OCI-LY7 (cell line): Measurements from ENCODE around the gene CD63. TPM values are rescaled to one million over a fixed set of nuclear protein-coding genes. Genes with fewer than 3 reads are reported as not detected.
A peak's percentile ranks its signal among the peaks of the same experiment; 100 is the strongest.

ENCODE experiments used
- BruUV-seq: library from RNA; stranded (reverse); fragments of 400-500 nt; replicated peaks from 2 replicates; lab custom pipeline; 2021; lab: Mats Ljungman, UMichigan
- CTCF ChIA-PET: fragments of 300-600 bp; sonication (Branson Sonifier 250); formaldehyde crosslinking; loops from one replicate; lab custom pipeline; 2022; ENCODE audit warnings: antibody characterized with exemption; ENCODE audit not compliant: unreplicated experiment; lab: Charles Lee
- POLR2A ChIA-PET: fragments of 300-600 bp; sonication (Branson Sonifier 250); formaldehyde crosslinking; loops from one replicate; lab custom pipeline; 2022; ENCODE audit warnings: antibody characterized with exemption; lab: Charles Lee
- DNase-seq: peaks from one replicate; pipeline ENCODE4 v3.0.0-alpha.2; 2015; ENCODE audit warnings: low spot score
- H2AFZ ChIP-seq: fragments of 200-600 bp; sonication (generic), shearing (Covaris generic); 2 replicates; pipeline ENCODE4 v1.6.1; 2014; ENCODE audit warnings: mild to moderate bottlenecking, antibody characterized with exemption, low read length, moderate library complexity
- H3K27ac ChIP-seq: fragments of 200-600 bp; sonication (generic); 2 replicates; pipeline ENCODE4 v1.5.1; 2014; ENCODE audit warnings: mixed run types, low read depth, mild to moderate bottlenecking, moderate library complexity, low read length, inconsistent platforms; ENCODE audit not compliant: poor library complexity, severe bottlenecking
- H3K36me3 ChIP-seq: fragments of 200-600 bp; sonication (generic); 2 replicates; pipeline ENCODE4 v1.6.1; 2014; ENCODE audit warnings: mild to moderate bottlenecking, antibody characterized with exemption, low read length, moderate library complexity, mixed read lengths; ENCODE audit not compliant: insufficient read depth
- H3K4me1 ChIP-seq: fragments of 200-600 bp; sonication (generic); 2 replicates; pipeline ENCODE4 v1.5.1; 2014; ENCODE audit warnings: mild to moderate bottlenecking, low read length; ENCODE audit not compliant: insufficient read depth, poor library complexity, severe bottlenecking
- H3K4me2 ChIP-seq: fragments of 200-600 bp; sonication (generic); 2 replicates; pipeline ENCODE4 v1.6.1; 2014; ENCODE audit warnings: mild to moderate bottlenecking, low read length
- H3K4me3 ChIP-seq: fragments of 200-600 bp; sonication (generic); 2 replicates; pipeline ENCODE4 v1.5.1; 2014; ENCODE audit warnings: mild to moderate bottlenecking, low read depth, low read length; ENCODE audit not compliant: poor library complexity, severe bottlenecking
- H3K79me2 ChIP-seq: fragments of 200-600 bp; sonication (generic); 2 replicates; pipeline ENCODE4 v1.6.1; 2016; ENCODE audit warnings: low read depth, mild to moderate bottlenecking, low read length, moderate library complexity, mixed read lengths; ENCODE audit not compliant: insufficient read depth
- H3K9me2 ChIP-seq: fragments of 200-600 bp; sonication (generic); 2 replicates; pipeline ENCODE4 v1.6.1; 2016; ENCODE audit warnings: mild to moderate bottlenecking, low read length, mixed read lengths; ENCODE audit not compliant: insufficient read depth
- H3K9me3 ChIP-seq: fragments of 200-600 bp; sonication (generic); 2 replicates; pipeline ENCODE4 v1.6.1; 2014; ENCODE audit warnings: mild to moderate bottlenecking, mixed run types, low read length, mixed read lengths
- H4K20me1 ChIP-seq: fragments of 200-600 bp; sonication (generic); 2 replicates; pipeline ENCODE4 v1.6.1; 2014; ENCODE audit warnings: mild to moderate bottlenecking, antibody characterized with exemption, low read length, moderate library complexity, mixed read lengths; ENCODE audit not compliant: insufficient read depth
- CTCF ChIP-seq: fragments of 200-600 bp; sonication (generic); conservative IDR thresholded peaks from 2 replicates; pipeline ENCODE4 v1.5.1; 2014; ENCODE audit warnings: mild to moderate bottlenecking, antibody characterized with exemption, low read length, moderate library complexity, mixed read lengths
- EZH2phosphoT487 ChIP-seq: fragments of 200-600 bp; sonication (generic); IDR thresholded peaks from 2 replicates; pipeline ENCODE4 v1.6.1; 2018; ENCODE audit warnings: low read depth, borderline replicate concordance, mild to moderate bottlenecking, mixed run types, antibody characterized with exemption, low read length, moderate library complexity, mixed read lengths
- intact Hi-C: fragments of 100-400 bp; cut with micrococcal nuclease; formaldehyde crosslinking; loops from one replicate; pipeline ENCODE4 v1.10.0; 2022; ENCODE audit not compliant: unreplicated experiment
- total RNA-seq, 2 experiments: library from RNA; depleted of rRNA in 1 of 2; stranded (reverse); fragments of >200 nt in 1 of 2; shearing (Covaris generic) in 1 of 2; gene quantifications; 2 replicates each; pipeline ENCODE4 v1.2.3, GENCODE V29; 2014 to 2022

CD63 gene
- total RNA-seq, 2 experiments from 2014 or later, result 102 to 130 TPM

DNA sequence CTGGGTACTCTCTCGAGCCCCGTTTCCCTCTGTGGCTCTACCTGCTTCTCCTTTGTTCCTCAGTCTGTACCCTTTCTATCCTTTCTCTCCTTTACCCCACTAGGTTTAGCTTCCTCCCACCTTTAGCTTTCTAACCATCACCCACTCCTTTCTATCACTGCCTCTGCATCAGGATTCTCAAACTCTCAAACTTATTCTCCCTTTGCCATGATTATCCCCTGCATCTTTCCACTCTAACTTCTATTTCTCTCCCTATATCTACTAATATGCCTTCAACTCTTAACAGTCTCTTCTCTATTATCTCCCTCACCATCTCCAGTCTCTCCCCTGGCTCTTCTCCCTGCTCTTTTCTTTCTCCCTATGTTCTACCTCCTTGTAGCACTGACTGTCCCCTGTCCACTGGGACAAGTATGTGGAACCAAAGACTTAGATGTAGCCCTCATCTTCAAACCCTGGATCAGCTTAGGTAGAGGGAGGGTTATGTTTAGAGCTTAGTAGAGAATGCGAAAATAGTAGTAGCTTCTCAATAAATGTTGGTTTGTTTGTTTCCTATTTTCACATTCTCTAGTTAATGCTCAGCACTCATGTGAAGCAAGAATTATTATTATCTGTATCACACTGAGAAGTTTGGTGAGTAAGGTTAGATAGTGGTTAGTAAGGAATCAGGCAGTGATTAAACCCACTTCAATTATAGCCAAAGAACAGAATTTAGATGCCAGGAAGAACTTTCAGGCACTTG, 17.5 kb upstream of the CD63 start:
- Histone ChIP-seq H3K4me1 (peaks cover 40% of the 10 kb centered on the region), H3K9me2 (no peaks in the 10 kb centered on the region), H3K4me2 (peak overlapping the region; percentile 100), H3K4me3 (peak overlapping the region; percentile 91), H2AFZ (no peak overlapping the region), H3K79me2 (peaks cover 18% of the 10 kb centered on the region; the same call in 1 of the 2 replicates), H4K20me1 (peaks cover 17% of the 10 kb centered on the region; the same call in 1 of the 2 replicates), H3K36me3 (peaks cover 40% of the 10 kb centered on the region; the same call in 1 of the 2 replicates), H3K9me3 (no peaks in the 10 kb centered on the region), H3K27ac (peak overlapping the region; percentile 43)
- intact Hi-C loops, result no loop called here
- TF ChIP-seq CTCF, result no peak
- no peak for TF ChIP-seq EZH2phosphoT487
- DNase-seq, result no peak
- POLR2A ChIA-PET, result interaction anchor here (0.6 to 3.7 kb wide), 7 partner anchors 8 to 298 kb away, joined by 3 to 12 read pairs (median 4); partner anchors contain the start of genes ORMDL2, PYM1 and SARNP
- CTCF ChIA-PET, result no interaction called here
- no TSS peak for BruUV-seq

DNA sequence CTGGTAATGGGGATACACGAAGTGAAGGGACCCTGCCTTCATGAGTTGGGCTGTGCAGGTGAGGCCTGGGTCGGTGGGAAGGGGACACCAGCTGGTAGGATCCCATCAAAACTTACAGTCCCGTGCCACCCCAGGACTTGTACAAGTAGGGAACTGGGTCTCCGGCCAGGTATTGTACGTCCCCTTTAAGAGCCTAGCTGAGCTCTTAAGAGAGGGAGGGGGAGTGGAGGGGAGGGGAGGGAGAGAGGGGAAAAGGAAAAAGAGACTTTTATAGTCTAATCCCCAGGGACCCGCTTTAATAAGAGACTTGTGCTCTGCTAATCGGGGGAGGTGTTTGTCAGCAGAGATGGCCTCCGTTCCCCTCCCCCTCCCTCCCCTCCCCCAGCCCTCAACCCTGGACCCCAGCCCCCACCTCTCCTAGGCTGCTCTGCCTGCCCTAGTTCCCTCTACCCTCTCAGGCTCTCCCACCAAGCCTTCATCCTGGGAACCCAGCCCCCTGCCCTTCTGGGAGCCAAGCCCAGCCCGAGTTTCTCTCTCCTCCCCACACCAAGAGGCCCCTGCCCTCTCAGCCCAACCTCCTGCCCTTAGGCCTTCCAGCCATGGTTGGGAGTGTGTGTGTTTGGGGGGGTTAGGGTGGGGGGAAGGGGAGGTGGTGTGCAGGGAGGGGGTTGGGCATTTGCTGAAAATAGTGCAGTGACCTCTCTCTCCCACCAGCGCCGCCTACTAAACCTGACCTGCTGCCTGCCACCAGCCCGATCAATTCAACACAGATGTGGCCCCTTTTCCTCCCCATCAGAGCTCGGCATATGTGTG, 16.8 kb upstream of the CD63 start:
- Histone ChIP-seq H3K4me1 (peaks cover 40% of the 10 kb centered on the region), H3K27ac (peak overlapping the region; percentile 43), H3K79me2 (peaks cover 18% of the 10 kb centered on the region; the same call in 1 of the 2 replicates), H3K9me3 (no peaks in the 10 kb centered on the region), H4K20me1 (peaks cover 17% of the 10 kb centered on the region; the same call in 1 of the 2 replicates), H3K36me3 (peaks cover 33% of the 10 kb centered on the region; the same call in 1 of the 2 replicates), H3K9me2 (no peaks in the 10 kb centered on the region), H2AFZ (no peak overlapping the region), H3K4me2 (peak overlapping the region; percentile 100), H3K4me3 (peak overlapping the region; percentile 91)
- ChIA-PET POLR2A (interaction anchor here (0.6 to 3.7 kb wide), 13 partner anchors 7 to 182 kb away, joined by 3 to 12 read pairs (median 4); partner anchors contain the start of genes BLOC1S1, ORMDL2, PYM1 and SARNP), CTCF (interaction anchor here (0.6 to 2.1 kb wide), 2 partner anchors 9 to 1192 kb away, joined by 3 to 9 read pairs; no protein-coding TSS in a partner anchor)
- intact Hi-C loops, result no loop called here
- DNase-seq, result peak; percentile 87
- no TSS peak for BruUV-seq
- TF ChIP-seq EZH2phosphoT487 (no peak), CTCF (no peak)
